Neural cell (in vitro differentiated cells): ENCODE results near the gene GMPPA.

ENCODE experiments used
- EP300 ChIP-seq: fragments of 450-650 bp; conservative IDR thresholded peaks from 2 replicates; pipeline ENCODE4 v1.6.1; 2014; ENCODE audit warnings: antibody characterized with exemption, mild to moderate bottlenecking, moderate library complexity; ENCODE audit not compliant: poor library complexity, severe bottlenecking
- EZH2 ChIP-seq: fragments of 200-600, 300-800 bp; shearing (Covaris generic), sonication (generic); IDR thresholded peaks from 2 replicates; pipeline ENCODE4 v1.6.1; 2014; ENCODE audit warnings: antibody characterized with exemption, low read length, borderline replicate concordance, mild to moderate bottlenecking; ENCODE audit not compliant: insufficient read depth, poor library complexity, severe bottlenecking
- MXI1 ChIP-seq: fragments of 450-650 bp; conservative IDR thresholded peaks from 2 replicates; pipeline ENCODE4 v1.6.1; 2014; ENCODE audit warnings: antibody characterized with exemption, mild to moderate bottlenecking; ENCODE audit not compliant: poor library complexity, severe bottlenecking
- POLR2AphosphoS5 ChIP-seq: IDR thresholded peaks from 2 replicates; pipeline ENCODE4 v1.6.1; 2012
- RAD21 ChIP-seq: fragments of 450-650 bp; conservative IDR thresholded peaks from 2 replicates; pipeline ENCODE4 v1.6.1; 2014; ENCODE audit warnings: antibody characterized with exemption, mild to moderate bottlenecking, moderate library complexity
- REST ChIP-seq: IDR thresholded peaks from 2 replicates; pipeline ENCODE4 v1.6.1; 2012; ENCODE audit warnings: borderline replicate concordance
- TAF1 ChIP-seq: IDR thresholded peaks from 2 replicates; pipeline ENCODE4 v1.6.1; 2012; ENCODE audit warnings: low read depth
- TF ChIP-seq, protein P1 (sequence below): fragments of 450-650 bp; IDR thresholded peaks from 2 replicates; pipeline ENCODE4 v1.5.1; 2014; ENCODE audit warnings: antibody characterized with exemption, mild to moderate bottlenecking, moderate library complexity; ENCODE audit not compliant: poor library complexity, severe bottlenecking

- TF ChIP-seq, protein P1, sequence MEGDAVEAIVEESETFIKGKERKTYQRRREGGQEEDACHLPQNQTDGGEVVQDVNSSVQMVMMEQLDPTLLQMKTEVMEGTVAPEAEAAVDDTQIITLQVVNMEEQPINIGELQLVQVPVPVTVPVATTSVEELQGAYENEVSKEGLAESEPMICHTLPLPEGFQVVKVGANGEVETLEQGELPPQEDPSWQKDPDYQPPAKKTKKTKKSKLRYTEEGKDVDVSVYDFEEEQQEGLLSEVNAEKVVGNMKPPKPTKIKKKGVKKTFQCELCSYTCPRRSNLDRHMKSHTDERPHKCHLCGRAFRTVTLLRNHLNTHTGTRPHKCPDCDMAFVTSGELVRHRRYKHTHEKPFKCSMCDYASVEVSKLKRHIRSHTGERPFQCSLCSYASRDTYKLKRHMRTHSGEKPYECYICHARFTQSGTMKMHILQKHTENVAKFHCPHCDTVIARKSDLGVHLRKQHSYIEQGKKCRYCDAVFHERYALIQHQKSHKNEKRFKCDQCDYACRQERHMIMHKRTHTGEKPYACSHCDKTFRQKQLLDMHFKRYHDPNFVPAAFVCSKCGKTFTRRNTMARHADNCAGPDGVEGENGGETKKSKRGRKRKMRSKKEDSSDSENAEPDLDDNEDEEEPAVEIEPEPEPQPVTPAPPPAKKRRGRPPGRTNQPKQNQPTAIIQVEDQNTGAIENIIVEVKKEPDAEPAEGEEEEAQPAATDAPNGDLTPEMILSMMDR = no peak
- no peak for TF ChIP-seq REST
- TF ChIP-seq RAD21 = no peak
- TF ChIP-seq TAF1 = no peak
- TF ChIP-seq POLR2AphosphoS5 = no peak
- no peak for TF ChIP-seq EZH2
- TF ChIP-seq MXI1 = no peak
- TF ChIP-seq EP300 = no peak
Measured at GRCh38 chr2:219476652-219477151, 22.0 kb upstream of the GMPPA start.
